ENCODE data around the gene UQCRC2.
A peak's percentile ranks its signal among the peaks of the same experiment; 100 is the strongest.
"Not testable (repeated sequence)": the region's sequence is repeated elsewhere in the genome, so short reads cannot be mapped to it uniquely, and the experiment has no call there.

Gene UQCRC2

DNA sequence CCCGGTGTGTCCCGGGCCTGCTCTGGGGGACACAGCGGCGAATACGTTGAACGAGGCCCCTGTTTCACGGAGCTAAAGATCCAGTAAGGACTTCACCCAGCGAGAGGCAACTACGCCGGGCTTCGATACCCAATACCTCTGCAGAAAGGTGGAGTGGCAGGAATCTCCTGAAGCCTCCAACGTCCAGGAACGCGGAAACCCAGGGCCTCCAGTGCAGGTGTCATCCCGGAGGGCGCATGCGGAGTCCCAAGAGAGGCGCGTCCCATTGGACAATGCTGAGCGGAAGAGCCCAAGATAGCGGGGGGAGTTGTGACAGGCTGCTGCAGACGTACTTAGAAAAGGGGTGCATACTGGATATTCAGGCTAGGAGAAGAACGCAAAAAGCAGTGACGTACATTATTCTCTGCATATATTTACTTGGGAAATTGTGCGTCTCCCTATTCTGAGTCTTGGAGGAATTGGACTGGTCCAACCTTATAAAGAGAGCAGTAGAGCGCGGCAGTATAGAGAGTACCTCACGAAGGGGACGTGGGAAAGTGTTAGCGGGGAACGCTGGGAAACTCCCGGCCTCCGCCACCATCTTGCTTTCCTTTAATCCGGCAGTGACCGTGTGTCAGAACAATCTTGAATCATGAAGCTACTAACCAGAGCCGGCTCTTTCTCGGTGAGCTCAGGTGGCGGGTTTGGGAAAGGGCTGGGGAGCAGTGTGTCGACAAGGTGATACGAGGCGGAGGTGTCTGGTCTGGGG, at the start of gene UQCRC2:
Gene UQCRC2 (plus strand): TSS at position 569 of the 748 bp plus-strand sequence. CDS start 63 bp downstream, at position 632.
- peak; percentile 95 to 99 for DNase-seq

DNA sequence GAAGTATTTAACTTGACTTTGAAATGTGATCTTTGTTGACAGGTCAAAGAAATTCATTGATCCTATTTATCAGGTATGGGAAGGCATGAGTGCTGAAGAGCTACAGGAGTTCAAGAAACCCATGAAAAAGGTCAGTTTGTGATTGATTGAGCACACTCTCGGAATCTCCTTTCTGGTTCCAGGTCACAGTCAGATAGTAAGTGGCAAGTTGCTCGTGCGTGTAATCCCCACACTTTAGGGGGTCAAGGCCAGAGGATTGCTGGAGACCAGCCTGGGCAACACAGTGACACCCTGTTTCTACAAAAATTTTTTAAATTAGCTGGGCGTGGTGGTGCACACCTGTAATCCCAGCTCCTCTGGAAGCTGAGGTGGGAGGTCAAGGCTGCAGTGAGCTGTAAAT, 20.5 kb upstream of the UQCRC2 start:
- not testable (repeated sequence) for DNase-seq

DNA sequence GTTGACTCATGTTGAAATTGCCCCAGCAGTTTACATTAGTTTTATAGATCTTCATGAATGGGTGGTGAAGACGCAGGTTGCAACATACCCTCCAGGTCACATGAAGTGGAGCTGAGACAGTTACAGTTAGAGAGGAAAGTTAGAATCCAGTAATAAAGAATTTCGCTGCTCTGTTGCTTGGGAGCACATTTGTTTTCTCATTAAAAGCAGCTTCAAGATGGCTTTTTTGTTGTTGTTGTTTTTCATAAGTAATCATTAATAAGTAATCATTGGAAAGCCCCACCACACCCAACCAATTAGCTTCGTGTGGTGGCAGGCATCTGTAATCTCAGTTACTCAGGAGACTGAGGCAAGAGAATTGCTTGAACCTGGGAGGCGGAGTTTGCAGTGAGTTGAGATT, 19.8 kb upstream of the UQCRC2 start:
- not testable (repeated sequence) for DNase-seq

DNA sequence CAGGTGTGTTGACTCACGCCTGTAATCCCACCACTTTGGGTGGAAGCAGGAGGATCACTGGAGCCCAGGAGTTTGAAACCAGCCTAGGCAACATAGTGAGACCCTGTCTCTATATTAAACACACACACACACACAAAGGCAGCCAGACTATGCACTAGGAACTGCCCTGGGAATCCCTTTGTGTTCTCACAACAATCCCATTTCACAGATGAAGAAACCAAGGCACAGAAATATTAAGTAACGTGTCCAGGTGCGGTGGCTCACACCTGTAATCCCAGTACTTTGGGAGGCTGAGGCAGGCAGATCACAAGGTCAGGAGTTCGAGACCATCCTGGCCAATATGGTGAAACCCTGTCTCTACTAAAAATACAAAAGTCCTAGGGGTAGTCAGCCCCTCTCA, 19.4 kb upstream of the UQCRC2 start:
- DNase-seq = not testable (repeated sequence)

DNA sequence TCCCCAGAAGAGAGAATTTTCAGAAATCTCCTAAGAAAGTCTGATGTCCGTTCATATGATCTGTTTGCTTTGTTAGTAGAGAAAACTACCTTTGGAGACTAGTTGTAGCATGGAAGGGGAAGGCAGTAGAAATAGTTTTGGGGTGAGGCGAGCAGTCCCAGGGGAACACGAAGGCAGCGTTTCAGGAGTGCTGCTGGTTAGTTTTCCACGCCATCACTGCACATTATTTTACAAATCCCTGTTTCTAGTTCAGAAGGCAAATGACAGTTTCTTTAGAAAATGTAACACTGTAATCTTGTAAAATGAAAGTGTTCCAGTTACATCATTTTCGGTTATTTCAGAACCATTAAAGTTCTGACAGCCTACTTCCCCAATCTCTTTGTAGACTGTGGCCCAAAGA, 16.9 kb upstream of the UQCRC2 start:
- not testable (repeated sequence) for DNase-seq

DNA sequence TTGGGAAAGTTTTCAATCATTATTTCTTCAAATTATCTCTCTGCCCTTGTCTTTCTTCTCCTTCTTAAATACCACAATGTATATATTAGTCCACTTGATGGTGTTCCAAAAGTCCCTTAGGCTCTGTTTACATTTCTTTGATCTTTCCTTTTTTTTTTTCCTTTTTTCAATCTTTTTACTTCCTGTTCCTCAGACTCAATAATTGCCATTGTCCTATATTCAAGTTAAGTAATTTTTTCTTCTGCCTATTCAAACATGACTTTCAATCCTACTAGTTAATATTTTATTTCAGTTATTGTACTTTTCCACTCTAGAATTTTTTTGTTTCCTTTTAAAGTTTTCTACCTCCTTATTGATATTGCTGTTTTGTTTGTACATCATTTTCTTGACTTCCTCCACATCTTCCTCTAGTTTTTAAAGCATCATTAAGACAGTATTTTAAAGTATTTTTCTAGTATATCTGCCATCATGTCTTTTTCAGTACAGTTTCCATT, 15.8 kb upstream of the UQCRC2 start:
- DNase-seq = no peak

DNA sequence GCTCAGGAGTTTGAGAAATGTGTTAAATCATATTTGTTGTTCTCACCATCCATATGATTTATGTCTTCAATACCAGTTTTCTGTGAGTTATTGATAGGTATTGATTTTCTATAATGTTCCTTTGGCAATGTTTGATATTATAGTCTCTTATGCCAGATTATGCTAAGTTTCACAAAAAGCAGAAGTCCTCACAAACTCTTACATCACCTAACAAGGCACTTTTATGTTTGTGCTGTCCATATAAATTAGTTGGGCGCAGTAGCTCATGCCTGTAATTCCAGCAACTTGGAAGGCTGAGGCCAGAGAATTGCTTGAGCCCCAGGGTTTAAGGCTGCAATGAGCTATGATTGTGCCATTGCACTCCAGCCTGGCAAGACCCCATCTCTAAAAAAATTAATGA, 12.6 kb upstream of the UQCRC2 start:
- peak; percentile 21 to 31 for DNase-seq

DNA sequence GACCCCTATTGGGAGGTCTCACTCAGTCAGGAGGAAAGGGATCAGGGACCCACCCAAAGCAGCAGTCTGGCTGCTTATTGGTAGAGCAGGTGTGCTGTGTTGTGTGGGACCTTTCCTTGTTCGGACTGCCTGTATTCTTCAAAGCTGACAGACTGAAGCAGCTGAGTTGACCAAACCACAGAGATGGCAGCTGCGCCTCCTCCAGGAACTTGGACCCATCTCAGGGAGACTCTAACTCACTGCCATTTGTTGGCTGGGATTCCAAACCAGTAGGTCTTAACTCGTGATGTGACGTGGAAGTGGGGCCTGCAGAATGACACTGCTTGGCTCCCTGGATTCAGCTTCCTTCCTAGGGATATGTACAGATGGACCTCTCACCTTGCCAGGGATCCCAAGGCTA, 9.6 kb upstream of the UQCRC2 start:
- DNase-seq = no peak

DNA sequence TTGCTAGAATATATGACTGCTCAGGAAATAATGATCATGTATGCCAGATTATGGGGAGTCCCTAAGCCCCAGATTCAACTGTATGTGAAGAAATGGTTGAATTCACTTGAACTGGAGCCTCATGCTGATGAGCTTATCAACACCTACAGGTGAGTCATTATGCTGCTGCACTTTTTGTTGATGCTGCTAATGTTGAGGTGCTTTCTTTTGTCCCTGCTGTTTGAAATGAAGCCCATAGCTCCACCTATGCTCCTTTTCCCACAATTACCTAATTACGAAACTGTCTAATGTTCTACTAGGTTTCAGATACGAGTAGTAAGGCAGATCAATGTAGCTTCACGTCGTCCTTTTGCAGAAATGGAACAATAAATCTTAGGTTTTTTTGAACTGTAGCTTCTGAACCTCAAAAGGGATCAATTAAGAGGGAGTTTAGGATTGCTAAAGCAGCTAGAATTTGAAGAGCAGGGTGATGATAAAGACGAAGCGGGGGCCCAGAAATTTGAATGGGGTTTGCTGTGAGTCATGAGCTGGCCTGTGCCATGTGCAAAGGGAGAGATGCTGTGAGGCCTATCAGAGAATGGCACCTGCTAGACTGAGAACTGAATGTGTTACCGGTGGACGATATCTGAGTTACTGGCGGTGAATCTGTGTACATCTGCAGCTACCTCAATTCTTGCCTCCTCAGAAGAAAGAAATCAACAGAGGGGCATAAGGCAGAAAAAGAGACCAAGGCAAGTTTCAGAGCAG, 6.1 kb upstream of the UQCRC2 start:
- no peak for DNase-seq

DNA sequence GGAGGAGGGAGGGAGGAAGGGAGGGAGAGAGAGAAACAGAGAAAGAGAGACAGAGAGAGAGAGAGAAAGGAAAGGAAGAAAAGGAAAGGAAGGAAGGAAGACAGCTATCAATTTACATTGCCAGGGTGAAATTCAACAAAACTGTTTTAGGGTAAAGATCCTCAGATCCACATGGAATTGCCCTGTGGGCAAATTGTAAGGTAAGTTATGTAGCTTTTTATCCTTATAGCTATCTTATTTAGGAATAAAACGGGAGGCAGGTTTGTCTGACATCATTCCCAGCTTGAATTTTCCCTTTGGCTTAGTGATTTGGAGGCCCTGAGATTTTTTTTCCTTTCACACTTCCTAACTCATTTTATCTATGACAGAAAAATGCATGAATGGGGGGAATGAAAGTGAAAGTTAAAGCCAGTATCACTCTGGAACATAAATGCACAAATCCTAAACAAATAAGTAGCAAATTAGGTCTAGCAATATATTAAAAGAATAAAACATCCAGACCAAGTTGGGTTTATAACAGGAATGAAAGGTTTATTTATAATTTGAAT, 3.4 kb upstream of the UQCRC2 start:
- no peak for DNase-seq

DNA sequence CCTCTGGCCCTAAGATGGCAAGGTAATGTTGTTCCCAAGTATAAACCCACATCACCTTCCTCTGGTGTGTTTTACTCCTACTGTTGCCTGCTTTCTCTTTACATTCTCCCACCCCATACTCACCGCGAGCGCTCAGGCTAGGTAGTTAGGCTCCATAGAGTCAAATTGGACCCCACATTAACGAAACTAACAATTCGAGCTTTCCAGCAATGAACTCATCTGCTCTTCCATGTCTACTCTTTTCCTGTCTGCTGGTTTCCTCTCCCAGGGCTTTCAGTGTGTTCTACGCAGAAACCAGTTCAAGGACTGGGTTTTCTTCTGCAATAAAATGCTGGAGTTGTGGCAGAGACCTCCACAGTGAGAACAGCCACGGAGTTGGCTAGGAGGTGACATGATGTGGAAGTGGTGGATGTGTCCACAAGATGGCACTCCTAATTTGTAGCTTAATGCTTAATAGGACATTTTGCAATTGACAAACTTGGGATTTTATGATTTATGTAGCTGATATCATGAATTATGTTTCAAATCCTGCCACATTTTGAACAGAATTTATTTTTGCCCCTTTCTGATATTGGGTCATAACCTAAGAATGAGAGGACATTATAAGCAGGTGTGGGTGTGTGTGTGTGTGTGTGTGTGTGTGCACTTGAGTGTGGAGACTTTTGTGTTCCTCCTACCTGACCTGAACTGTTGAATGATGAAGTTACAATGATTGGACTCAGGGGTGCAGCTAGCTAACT, 2.2 kb upstream of the UQCRC2 start:
- DNase-seq = peak; percentile 35 to 44

DNA sequence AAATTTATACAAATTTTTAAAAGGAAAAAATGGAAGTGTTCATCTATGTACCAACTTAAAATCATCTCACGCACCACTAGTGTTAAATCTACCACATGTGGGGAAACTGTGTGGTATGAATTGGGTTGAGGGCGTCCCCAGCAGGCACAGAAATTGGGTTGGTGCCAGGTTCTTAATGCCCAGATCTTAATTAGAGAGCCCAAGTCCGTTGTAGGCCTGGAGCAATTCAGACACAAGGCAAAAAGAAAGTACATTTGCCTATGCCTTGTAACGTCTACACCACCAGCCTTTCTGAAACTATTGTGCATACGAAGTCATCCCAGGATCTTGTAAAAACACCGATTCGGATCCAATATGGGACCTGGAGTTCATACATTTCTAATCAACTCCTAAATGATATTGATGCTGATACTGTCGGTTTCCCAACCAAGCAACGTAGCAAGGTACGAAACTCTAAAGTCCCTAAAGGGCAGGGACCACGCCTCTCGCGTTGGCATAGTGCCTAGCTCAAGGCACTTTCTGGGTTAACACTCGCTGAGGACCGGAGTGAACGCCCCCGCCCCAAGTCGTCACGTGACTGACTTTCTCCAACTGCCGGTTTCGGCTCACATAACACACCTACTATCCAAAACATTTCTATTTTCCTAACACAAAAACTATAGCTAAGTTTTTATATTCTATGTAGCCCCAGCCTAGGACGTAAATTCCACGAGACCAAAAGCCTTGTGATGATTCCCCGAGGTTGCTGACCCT, 945 bp upstream of the UQCRC2 start:
- DNase-seq = peak; percentile 53 to 62

DNA sequence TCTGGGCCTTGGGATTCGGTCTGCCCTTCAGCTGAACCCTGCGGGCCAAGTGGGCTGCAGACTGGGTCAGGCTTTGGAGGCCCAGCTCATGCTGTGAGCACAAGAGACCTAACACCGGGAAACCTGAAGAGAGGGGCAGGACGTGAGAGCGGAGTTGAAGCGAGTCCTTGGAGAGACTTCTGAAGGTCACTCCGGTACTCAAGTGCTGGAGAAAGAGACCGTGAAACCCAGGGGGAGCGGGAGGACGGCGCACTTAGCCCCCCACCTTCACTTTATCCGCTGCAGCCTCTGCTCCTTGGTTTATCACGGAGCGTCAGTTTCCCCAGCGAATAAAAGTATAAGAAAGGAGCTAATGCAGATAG, 361 bp downstream of the UQCRC2 start:
- DNase-seq = no peak

DNA sequence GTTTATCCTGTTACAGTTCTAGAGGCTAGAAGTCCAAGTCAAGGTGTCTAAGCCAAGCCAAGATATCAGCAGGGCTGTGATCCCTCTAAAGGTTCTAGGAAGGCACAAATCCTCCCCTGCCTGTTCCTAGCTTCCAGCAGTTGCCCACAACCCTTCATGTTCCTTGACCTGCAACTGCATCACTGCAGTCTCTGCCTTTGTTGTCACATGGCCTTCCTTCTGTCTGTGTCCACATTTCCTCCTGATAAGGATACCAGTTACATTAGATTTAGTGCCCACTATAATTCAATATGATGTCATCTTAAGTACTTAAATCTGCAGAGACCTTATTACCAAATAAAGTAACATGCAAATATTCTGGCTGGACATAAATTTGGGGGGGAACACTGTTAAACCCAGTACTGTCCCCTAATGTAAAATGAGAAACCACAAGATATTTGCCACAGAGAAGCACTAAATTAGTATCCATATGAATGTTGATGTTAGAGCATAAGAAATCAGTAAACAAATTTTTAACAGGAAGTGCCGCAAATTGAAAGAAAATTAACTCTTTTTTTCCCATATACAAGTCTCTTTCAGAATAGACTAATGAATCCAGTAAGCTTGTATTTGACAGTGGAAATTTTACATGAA, 4.7 kb downstream of the UQCRC2 start:
- DNase-seq = no peak

DNA sequence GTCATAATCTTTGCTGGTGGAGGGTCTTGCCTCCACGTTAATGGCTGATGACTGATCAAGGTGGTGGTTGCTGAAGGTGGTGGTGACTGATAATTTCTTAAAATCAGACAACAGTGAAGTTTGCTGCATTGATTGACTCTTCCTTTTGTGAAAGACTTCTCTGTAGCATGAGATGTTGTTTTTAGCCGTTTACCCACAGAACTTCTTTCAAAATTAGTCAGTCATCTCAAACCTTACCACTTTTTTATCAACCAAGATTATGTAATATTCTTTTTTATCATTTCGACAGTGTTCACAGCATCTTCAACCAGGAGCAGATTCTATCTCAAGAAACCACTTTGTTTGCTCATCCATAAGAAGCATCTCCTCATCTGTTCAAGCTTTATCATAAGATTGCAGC, 5.9 kb downstream of the UQCRC2 start:
- DNase-seq = no peak

DNA sequence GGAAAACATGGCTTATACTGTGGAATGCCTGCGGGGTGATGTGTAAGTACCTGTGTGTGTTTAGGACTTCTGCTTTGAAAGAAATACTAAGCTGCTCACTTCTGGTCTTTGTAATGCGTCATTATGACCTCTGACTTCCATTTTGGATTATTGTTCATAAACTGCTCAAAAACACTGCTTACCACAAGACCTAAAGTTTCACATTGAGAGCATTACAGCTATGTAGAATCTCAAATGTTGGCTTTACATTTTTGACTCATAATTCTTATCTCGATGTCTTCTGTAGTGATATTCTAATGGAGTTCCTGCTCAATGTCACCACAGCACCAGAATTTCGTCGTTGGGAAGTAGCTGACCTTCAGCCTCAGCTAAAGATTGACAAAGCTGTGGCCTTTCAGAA, 9.3 kb downstream of the UQCRC2 start:
- no peak for DNase-seq

DNA sequence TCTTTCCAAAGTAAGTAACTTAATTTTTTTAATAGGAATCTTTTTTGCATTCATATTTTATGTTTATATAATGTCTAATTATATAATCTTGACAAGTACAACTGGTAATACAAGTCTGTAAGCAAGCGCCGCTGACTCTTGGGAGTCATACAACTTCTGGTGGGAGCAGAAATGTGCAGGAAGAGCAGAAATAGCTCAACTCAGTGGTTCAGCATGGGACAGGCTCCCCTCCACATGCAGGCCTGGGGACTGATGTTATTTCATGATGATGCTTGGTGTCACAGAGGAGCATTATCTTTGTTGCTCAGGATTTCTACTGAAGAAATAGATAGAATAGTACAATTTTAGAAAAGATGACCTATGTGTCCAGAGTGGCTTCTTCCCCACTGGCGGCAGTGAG, 10.7 kb downstream of the UQCRC2 start:
- DNase-seq = no peak

DNA sequence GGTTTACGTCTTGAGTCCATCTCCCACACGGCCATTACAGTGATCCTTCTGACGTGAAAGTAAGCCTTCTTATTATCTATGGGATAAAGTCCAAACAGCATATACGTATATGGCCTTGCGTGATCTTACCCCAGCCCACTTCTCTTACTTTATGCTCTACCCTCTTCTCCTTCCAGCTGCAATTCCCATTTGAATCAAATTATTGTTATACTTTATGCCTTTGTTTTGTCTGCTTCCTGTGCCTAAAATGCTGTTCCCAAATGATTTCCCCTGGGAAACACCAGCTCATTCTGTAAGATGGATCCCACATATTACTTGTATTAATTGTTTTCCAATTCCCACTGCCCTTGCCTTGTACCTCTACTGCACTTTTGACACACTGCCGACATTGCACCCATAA, 11.2 kb downstream of the UQCRC2 start:
- no peak for DNase-seq

DNA sequence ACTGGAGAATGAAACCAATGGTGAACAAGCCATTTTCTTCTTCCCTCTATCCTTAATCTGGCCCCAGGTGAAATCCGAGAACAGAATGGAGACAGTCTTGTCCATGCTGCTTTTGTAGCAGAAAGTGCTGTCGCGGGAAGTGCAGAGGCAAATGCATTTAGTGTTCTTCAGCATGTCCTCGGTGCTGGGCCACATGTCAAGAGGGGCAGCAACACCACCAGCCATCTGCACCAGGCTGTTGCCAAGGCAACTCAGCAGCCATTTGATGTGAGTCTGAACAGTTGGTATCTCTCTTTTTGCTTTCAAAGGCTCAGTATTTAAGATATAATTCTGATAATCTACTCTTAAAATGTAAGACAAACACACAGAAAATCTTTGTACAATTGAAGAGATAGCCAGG, 18.7 kb downstream of the UQCRC2 start:
- no peak for DNase-seq

DNA sequence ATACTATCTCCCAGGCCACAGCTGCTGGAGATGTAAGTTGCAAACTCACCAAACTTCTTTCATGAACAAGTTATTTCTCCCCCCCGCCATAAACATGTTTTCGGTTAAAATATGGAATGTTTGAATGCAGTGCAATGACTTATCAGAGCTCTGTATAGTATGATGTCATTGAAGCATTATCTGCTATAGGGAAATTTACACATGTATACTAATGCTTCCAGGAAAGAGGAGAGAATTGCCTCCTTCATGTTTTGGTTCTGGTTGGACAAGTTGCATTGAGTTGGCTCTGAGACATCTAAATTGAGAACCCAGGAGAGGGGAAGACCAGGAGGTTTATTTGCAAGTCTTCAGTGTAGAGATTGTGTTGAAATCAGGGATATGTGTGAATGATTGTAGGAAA, 20.8 kb downstream of the UQCRC2 start:
- no peak for DNase-seq

DNA sequence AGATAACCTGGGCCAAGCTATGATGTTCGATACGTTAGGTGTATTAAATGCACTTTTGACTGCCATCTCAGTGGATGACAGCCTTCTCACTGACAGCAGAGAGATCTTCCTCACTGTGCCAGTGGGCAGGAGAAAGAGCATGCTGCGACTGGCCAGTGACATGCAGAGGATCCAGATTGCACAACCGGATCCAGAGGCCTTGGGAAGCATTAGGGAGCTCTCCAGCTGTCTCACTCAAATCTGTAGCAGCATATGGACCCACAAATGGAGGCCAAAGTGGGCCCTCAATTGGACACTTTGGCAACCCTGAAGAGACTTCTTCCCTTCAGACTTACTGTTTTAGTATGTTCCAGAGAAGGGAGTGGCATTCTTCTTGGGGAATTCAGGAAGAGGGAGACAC, 26.9 kb downstream of the UQCRC2 start:
- DNase-seq = no peak

DNA sequence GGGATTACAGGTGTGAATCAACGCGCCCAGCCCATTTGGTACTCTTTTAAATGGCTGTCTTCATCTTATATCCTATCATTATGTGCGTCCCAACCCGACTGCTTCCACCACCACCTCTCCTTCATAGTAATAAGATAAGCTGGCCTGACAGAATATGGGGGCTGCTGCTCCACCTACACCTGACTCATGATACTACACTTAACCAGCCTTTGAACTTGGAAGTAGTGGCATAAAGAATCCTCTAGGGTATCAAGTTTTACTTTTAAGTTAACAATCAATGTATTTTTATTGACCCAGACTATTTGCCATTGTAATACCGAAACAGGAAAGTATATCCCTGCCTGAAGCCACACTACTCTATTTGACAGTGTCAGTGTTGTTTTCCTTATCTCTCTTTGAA, 28.9 kb downstream of the UQCRC2 start:
- no peak for DNase-seq
